Effector CD8-positive, alpha-beta T cell (primary cell): ENCODE data around the gene NFS1.
"Not testable (repeated sequence)": the region's sequence is repeated elsewhere in the genome, so short reads cannot be mapped to it uniquely, and the experiment has no call there.

Source experiments
- DNase-seq: peaks from one replicate; lab custom pipeline; 2025; lab: John Stamatoyannopoulos, UW

Gene NFS1

DNA sequence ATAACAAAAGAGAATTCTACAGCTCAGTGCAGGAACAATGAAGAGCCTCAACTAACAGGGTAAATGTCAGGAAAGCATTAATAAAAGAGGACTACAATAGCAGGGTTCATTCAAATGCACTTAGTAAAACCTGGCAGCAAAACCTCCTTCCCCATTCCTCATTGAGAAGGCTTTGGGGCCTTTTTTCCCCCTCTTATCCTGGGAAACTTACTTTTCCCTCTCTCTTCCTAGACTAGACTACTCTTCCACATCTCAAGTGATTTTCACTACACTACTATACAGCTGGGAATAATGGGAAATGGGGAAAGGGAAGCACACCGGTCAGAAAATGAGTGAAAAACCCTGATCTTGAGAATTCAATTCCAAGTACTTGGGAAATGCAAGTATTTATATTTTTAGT lies 10.1 kb upstream of the NFS1 start:
- no peak for DNase-seq

DNA sequence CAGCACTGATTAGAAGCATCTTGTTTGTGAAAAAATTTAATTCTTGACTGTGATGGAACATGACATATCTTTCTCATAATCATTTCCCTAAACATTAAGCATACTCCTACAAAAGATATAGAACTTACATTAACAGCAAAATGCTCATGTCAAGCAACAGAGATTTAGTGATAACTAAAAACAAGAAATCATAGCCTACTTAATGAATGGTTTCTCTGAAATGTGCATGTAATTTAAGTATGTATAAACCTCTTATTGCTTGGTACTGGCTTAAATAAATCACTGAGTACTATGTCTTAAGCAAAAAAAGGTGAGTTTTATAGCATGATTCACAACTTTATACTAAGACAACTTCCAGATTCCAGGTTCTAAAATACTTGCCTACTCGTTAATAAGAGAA lies 9.3 kb upstream of the NFS1 start:
- DNase-seq = no peak

DNA sequence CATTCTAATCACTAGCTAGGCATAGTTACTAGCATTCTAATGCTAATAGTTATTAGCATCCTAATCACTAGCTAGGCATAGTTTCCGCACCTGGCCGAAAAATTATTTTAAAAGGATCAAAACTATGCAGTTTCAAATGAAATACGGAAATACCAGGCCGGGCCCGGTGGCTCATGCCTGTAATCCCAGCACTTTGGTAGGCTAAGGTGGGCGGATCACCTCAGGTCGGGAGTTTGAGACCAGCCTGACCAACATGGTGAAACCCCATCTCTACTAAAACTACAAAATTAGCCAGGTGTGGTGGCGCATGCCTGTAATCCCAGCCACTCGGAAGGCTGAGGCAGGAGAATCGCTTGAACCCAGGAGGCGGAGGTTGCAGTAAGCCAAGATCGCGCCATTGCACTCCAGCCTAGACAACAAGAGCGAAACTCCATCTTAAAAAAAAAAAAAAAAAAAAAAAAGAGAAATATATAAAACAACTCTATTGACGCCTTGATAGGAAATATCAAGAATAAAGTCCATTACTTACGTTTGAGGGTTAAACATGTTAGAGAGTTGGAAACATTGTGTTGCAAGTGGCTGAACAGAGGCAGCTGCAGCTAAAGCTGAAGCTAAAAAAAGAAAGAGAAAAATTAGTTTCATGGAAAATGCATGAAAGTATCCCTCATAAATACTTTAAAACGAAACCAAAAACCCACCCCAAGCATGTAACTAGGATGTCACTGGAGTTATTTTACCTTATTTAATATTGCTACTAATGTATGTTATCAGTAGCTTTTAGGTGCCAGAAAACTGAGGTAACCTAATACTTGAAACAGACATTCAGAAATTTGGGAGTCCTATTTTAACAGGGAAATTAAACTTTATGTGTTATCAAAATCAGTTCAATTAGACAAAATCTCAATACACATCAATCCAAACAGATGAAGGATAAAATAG lies 7.7 kb upstream of the NFS1 start:
- not testable (repeated sequence) for DNase-seq

DNA sequence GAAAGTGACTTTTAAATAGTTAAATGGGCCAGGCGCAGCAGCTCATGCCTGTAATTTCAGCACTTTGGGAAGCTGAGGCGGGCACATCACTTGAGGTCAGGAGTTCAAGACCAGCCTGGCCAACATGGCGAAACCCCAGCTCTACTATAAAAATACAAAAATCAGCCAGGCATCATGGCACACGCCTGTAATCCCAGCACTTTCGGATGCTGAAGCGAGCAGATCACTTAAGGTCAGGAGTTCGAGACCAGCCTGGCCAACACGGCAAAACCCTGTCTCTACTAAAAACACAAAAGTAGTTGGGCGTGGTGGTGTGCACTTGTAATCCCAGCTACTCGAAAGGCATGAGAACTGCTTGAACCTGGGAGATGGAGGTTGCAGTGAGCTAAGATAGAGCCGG lies 6.7 kb upstream of the NFS1 start:
- DNase-seq = not testable (repeated sequence)

DNA sequence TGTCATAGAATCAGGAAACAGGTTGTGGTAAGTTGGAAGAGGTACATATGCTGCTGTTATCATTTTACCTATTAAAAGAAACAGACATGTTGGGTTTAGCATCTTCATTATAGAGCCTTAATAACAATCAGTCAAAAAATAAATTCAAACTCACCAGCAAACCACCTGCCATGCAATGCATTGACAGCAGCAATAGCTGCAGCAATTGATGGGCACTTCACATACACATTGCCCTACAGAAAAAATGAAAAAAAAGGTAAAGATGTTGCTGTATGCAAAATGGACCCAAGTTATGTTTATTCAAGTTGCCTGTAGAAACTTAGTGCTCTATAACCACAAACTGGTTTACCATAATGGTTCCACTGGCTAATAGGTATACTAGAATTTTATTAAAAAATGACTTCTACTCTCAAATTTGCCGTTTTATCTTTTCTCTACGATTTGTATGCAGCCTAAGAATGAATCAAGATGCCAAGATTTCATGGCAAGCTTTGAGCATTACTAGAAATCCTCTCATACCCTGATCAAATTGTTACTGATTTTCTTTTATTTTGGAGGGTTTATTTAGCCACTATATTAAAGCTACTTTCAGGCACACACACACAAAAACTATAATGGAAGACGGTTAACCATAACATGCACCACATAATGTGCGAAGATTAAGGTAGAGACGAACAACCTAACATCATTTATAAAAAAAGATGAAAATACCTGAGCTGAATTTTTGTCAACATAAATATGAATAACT lies 5.5 kb upstream of the NFS1 start:
- no peak for DNase-seq

DNA sequence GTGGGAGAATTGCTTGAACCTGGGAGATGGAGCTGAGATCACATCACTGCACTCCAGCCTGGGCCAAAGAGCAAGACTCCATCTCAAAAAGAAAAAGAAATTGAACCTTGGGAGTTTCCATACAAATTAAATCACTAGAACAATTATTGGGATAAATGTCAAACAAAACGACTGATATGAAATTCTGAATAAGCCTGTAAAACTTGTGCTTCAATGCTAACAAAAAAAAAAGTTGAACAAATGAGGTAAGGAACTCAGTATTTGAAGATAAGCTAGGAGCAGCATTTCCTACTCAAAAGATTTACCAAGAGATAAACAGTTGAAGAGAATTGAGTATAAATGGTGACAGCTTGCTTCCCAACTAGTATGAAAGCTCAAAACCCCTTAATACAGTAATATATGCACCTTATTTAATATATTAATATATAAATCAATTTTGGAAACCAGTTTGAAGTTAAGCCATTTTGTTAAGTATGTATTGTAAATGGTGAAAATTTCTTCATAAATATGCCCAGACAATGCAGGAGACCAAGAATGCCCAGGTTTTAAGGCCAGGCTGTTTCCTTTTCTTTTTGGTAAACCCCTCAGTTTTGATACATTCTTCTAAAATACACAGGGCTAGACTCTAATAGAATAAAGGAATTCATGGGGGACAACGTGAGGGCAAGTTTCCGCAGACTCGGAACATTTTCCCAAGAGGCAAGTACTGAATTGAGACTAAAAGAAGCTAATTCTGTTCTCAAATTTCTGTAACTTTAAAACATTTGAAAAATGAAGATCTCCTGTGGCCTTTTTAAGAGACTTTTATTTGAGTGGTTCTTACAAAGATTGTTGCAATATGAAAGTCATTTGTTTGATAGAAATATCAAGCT lies 3.9 kb upstream of the NFS1 start:
- no peak for DNase-seq

DNA sequence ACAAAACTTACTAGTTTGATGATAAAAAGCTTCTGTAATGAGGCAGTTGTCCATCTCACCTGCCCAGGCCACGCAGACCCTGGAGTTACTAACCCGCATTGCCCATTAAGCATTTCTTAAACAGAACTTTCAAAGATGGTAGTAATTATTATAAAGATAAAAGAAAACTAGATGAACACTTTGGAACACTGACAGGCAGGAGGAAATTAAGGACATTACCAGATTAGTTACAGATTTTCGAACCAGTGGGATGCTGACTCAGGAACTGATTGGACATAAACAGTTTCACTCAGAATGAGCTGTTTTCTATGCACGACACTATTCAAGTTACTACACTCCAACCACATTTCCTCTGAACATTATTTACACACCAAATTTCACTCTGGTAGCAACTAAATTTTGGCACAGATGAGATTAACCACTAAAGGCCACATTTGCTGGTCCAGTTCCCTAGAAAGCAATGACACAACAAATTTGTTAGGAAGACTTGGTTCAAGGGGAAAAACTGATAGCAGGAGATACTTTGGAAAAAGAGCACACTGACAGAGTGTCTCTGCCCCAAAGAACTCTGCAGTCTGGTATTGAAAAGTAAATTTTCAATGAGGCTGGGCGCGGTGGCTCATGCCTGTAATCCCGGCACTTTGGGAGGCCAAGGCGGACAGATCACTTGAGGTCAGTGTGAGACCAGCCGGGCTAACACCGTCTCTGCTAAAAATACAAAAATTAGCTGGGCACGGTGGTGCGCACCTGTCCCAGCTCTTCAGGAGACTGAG lies 3.1 kb upstream of the NFS1 start:
- DNase-seq = no peak

DNA sequence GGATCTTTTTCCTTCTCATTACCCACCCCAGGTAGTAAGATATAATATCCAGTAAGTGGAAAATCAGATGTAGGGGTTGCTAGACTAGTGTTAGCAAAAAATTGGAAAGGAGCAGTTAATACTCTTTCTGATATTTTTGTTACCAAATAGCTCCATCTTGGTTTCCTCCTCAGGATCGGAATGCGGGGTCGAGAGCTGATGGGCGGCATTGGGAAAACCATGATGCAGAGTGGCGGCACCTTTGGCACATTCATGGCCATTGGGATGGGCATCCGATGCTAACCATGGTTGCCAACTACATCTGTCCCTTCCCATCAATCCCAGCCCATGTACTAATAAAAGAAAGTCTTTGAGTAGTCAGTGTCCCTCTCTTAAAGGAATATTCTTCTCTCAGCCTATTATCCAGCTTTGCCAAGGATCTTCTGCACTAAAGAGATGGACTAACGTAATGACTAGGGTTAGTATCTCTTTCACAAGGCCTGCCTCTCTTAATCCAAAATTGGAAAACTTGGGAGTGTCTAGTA lies 1.5 kb upstream of the NFS1 start:
- DNase-seq = no peak

DNA sequence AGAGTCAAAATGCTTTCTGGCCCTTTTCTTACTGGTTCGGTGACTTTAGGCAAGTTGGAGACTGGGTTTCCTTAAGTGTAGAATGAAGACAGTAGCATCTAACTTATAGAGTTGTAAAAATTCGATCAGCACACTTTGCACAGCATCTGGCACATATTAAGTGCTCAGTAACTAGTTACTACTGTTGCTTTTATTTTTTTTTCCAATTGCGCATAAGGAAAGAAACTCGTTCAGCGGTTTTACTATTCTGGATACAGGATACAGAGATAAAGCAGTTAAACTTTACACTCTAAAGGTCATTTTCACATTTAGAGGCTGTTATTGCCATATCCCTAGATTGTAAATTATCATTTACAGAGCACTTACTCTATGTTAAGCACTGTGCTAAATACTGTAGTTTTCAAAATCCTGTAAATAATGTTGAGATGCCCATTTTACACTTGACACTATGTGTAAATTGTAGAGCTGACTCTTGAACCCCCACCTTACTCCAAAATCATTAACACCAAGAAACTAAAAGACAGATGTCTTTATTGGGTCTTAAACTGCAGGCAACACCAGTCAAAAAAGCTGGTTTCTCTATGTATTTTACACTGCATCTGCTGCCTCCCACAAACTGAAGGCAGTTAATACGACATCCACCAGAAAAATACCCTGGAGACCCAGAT lies 939 bp upstream of the NFS1 start:
- no peak for DNase-seq

DNA sequence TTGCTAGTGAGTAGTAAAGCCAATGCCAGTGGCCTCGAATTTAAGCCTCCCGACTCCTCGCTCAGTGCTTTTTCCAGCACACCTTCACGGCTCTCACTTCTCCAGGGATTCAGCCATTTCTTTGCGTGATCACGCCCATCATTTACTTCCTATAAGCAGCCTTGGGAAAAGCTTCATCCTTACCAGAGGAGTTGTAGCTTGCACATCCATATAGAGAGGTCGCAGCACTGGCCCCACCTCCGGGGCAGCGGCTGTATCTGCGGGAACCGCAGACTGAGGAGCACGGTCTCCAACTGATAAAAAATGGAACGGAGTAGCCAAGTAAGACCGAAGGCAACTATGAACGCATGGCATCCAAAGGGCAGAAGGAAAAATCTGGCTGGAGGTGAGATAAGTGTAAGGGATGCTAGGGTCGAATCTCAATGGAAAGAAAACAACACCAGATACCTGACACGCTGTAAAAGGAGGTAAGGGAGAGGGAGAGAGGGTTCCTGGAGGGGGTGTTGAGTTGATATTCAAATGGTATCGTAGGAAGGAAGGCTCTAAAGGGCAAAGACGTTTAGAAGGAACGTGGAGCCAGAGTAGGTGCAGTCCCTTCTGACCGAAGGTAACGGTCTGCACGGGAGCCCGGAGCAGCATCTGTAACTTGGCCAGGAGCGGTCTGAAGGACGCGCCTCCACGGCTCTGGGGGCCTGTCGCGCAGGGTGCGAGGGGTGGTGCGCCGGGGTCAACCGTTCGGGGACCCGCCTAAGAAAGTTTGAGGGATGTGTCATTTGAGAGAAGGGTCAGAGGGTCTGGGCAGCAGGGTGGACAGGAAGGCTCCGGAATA lies 640 bp downstream of the NFS1 start:
- no peak for DNase-seq

DNA sequence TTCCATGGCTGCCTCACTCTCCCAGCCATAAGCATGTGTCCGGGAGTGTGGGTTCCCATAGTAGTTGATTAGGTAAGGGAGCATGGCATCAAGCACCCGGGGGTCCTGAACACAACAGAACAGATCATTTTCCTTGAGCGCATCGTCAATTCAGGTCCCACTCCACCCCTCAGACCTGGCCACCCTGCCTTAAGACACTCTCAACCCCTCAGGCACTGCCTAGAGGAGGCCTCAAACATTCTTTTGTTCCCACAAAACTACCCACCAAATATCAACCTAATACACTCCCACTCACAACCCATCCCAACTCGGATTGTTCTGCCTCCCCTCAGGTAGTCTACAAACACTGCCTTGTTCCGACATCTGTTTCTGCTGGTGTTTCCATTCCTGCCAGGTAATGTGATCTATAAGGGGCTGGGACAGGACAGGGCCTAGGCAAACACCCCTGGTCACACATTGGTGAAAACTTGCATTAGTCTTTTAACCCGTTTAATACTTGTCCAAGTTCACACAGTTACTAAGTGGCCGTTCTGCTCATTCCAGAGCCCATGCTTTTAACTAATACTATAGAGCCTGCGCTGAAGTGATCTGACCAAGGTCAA lies 1.4 kb downstream of the NFS1 start:
- no peak for DNase-seq

DNA sequence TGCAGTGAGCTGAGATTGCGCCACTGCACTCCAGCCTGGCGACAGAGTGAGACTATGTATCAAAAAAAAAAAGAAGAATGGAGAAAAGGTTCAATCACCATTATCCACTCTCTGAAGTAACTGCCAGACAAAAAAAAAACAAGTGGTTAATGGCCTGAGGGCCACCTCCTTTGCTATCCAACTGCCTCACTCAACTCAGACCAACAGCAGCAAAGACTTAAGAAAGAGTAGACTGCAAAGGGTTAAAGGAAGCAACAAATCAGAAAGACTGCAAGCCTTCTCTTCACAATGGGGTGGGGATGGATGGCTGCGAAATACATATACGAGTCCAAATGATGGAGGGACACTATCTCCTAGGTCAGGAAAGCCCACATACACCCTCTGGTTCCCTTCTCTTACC lies 3.2 kb downstream of the NFS1 start:
- no peak for DNase-seq

DNA sequence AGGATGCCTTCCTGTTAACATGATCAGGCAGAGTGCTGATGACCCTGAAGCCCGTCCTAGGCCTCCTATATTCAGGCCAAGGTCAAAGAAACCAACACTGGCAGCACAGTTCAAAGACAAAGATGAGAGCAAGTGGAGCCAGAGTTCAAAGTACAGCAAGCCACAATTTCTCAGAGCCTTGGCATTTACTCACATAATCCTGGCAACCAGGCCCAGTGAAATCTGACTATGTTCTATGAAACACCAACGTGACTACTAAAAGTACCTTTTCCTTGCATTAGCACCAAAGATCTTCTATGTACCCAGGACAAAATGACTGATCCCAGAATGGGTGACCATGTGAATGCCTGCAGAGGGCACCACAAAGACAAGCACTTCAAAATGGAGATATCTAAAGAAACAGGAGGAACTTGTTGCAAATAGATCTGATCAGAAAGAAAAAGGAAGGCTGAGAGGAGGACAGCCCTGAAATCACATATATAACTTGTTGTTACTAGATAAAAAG lies 3.9 kb downstream of the NFS1 start:
- DNase-seq = no peak

DNA sequence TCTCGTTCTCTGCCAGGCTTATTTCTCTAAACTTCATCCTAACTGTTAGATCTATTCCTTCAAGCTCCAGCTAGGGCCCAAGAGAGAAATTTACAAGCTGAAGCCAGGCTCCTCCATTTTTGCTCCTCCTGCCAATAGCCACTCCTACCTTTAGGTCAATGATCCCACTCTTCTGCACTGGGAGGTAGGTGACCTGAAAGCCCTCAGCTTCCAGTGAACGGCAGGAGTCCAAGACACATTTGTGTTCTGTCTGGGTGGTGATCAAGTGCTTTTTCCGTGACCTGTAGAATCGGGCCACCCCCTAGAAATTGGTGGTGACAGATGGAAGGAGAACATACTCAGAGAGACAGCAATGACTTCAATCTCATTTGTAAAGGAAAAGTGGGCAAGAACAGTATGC lies 8.9 kb downstream of the NFS1 start:
- no peak for DNase-seq

DNA sequence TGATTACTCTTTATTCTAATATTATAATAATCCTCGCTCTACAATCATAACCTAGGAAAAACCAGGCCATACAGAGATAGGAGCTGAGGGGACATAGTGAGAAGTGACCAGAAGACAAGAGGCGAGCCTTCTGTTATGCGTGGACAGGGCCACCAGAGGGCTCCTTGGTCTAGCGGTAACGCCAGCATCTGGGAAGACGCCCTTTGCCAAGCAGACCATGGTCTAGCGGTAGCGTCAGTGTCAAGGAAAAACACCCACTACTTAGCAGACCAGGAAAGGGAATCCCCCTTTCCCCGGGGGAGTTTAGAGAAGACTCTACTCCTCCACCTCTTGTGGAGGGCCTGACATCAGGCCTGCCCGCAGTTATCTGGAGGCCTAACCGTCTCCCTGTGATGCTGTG lies 12.3 kb downstream of the NFS1 start:
- DNase-seq = not testable (repeated sequence)

DNA sequence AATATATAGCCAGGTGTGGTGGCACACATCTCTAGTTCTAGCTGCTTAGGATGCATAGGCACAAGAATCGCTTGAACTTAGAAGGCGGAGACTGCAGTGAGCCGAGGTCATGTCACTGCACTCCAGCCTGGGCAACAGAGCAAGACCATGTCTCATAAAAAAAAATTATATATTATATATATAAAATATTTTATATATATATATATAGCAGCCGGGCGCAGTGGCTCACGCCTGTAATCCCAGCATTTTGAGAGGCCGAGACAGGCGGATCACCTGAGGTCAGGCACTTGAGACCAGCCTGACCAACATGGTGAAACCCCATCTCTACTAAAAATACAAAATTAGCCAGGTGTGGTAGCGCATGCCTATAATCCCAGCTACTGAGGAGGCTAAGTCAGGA lies 13.8 kb downstream of the NFS1 start:
- DNase-seq = not testable (repeated sequence)

DNA sequence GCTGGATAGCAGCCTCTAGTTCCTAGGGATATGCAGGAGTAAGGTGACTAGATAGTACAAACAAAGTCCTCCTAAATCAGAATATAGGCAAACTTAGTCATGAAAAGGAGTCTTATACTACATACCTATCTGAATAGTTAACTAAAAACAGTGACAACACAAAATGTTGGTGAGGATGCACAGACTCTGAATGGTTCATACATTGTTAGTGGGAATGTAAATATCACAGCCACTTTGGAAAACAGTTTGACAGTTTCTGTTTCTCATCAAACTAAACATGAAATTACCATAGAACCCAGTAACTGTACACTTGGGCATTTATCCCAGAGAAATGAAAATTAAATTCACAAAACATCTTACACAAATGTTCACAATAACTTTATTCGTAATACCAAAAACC lies 17.2 kb downstream of the NFS1 start:
- DNase-seq = no peak

DNA sequence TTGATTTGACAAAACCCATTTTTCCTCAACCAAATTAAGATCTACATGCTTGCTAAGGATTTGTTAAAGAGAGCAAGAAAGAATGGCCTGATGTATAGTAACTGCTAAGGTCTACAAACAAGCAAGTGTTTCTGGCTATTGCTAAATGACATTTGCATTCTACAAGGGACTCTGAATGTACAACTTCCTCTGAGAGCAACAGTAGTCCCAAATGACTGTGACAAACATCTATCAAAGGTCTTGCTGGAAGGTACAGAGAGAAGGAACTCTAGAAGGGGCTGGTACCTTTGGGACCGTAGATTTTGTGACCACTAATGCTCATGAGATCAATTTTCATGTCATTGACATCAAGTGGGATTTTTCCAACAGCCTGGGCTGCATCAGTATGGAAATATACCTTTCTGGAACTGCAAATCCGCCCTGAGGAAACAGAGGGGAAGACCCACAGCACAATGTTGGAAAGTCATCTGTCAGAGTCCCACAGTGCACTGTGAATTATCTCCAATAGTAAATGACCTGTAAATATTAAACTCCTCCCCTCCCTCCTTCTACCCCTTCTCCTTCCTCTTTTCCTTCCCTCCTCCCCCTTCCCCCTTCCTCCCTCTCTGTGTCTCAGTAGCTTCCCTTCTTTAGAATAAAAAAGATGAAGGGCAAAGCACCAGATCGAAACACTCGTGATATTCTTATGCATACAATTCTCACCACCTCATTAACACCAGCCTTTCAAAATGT lies 18.5 kb downstream of the NFS1 start:
- no peak for DNase-seq
